Fibroblast of pulmonary artery (primary cell): Measurements from ENCODE around the gene RACK1.
"Not testable (repeated sequence)": the region's sequence is repeated elsewhere in the genome, so short reads cannot be mapped to it uniquely, and the experiment has no call there.

Experiments
- DNase-seq: peaks from one replicate; pipeline ENCODE4 v3.0.0-alpha.2; 2010; ENCODE audit warnings: low read depth
- H3K4me3 ChIP-seq: replicated peaks from 2 replicates; pipeline ENCODE4 v1.5.1; 2011; ENCODE audit warnings: low read depth, mild to moderate bottlenecking, control low read depth, low read length, moderate library complexity
- TF ChIP-seq, protein P1 (sequence below): IDR thresholded peaks from 2 replicates; pipeline ENCODE4 v1.5.1; 2011; ENCODE audit warnings: mild to moderate bottlenecking, control low read depth, low read length, inconsistent platforms; ENCODE audit errors: missing control alignments

RACK1 gene

DNA sequence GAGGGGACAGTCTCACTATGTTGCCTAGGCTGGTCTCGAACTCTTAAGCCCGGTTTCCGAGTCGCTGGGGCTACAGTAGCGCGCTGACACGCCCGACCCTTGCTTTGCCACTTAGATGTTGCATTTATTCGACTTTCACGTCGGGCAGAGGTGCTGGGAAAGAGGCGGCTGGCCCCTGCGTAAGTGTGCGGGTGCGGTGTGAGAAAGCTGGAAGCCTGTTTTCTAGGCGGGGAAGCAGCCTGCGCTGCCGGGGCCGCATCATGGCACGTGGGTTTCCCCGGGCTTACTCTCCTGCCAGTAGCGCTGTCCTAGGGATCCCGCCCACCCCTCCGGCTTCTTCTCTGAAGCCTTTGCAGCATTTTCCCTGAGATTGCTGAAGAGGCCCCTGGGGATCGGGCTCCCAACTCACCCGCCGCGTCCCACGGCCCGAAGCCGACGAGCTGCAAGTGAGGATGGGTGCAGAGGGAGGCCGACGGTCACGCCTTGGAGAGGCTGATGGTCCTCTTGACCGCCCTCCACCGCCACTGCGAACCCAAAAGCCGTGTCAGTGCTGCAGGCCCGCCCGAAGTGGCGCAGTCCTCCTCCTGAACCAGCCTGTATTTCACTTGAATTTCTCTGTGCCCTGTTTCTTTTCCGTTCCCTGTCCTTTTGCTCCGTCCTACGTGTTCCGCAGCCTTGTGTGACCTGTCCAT is 26.4 kb downstream of the RACK1 start:
- DNase-seq = peak; percentile 57
- TF ChIP-seq, protein P1, sequence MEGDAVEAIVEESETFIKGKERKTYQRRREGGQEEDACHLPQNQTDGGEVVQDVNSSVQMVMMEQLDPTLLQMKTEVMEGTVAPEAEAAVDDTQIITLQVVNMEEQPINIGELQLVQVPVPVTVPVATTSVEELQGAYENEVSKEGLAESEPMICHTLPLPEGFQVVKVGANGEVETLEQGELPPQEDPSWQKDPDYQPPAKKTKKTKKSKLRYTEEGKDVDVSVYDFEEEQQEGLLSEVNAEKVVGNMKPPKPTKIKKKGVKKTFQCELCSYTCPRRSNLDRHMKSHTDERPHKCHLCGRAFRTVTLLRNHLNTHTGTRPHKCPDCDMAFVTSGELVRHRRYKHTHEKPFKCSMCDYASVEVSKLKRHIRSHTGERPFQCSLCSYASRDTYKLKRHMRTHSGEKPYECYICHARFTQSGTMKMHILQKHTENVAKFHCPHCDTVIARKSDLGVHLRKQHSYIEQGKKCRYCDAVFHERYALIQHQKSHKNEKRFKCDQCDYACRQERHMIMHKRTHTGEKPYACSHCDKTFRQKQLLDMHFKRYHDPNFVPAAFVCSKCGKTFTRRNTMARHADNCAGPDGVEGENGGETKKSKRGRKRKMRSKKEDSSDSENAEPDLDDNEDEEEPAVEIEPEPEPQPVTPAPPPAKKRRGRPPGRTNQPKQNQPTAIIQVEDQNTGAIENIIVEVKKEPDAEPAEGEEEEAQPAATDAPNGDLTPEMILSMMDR = no peak
- H3K4me3 ChIP-seq = peak overlapping the region; percentile 45

DNA sequence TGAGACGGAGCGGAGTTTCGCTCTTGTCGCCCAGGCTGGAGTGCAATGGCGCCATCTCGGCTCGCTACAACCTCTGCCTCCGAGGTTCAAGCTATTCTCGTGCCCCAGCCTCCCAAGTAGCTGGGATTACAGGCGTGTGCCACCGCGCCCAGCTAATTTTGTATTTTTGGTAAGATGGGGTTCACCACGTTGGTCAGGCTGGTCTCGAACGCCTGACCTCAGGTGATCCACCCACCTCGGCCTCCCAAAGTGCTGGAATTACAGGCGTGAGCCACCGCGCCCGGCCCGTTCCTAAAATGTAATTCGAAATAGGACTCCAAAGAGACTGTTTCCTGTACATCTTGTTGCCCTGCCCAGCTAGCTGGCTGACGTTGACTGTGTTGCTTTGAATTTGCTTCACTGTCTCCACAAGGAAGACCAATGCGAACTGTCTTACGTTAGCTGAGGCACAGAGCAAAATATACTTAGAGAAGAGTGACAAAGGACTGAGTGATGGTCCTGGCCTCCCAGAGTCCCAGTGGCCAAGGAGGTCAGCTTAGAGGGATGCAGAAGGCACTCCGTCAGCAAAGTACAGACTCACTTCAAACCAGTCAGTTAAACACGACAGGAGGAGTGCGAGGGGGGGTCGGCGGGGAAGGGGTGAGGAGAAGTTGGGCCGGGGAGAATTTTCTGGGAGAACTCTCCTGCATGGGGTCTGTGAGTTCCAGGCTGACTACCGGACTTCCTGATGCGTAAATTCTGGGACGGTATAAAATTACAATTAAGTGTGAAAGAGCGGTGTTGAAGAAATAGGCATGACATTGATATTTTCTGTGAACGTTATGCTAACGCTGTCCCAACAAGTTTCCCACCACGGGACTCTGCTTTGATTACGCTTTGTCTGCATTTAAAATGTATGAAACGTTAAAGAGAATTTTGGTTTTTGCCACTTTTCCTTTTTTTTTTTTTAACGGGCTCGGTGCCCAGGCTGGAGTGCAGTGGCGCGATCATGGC is 27.4 kb downstream of the RACK1 start:
- TF ChIP-seq, protein P1 = no peak
- H3K4me3 ChIP-seq = peak overlapping the region; percentile 45
- DNase-seq = no peak

GRCh38 chr5:181214249-181214648 is 29.5 kb downstream of the RACK1 start:
- not testable (repeated sequence) for H3K4me3 ChIP-seq, DNase-seq

- DNase-seq = no peak
- H3K4me3 ChIP-seq = no peak overlapping the region
- TF ChIP-seq, protein P1 = no peak
These were observed 30.8 kb downstream of the RACK1 start for GRCh38 chr5:181212934-181213333.

DNA sequence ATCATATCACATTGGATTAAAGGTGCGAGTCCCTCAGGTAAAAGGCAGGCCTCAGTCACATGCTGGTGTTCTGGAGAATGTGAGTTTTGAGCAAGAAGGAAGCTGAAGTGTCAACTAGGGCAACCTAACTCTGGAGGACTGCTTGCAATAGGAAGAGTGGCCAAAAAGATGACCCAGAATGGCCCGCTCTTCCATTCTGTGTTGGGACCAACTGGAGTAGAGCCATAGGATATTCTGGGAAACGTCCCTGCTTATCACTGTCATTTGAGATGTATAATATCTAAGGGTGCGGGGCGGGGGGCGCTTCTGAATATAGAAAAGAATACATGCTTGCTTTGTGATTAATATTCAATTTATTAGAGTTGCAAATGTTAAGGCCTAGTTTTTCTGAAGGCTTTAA is 31.6 kb downstream of the RACK1 start:
- DNase-seq = no peak
- TF ChIP-seq, protein P1 = no peak
- no peak overlapping the region for H3K4me3 ChIP-seq

DNA sequence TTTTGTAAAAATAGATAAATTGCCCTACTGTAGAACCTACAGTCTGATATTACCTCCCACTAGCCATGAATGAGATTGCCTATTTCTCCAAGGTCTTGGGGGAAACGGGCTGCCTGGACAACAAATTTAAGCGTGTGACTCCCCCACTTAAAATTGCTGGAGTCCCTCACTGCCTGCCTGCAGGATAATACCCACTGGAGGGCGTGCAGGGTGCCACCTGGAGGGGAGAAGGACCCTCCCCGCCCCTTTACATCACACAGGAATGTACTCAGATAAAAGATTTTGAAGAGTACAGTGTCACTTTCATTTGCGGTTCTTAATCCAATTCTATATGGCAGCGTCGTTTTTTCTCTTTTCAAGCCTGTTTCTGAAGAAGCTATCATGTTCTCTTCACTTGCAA is 32.5 kb downstream of the RACK1 start:
- no peak for DNase-seq
- TF ChIP-seq, protein P1 = no peak
- H3K4me3 ChIP-seq = no peak overlapping the region

- H3K4me3 ChIP-seq, DNase-seq: not testable (repeated sequence)
These were observed 33.0 kb downstream of the RACK1 start for GRCh38 chr5:181210698-181211097.

DNA sequence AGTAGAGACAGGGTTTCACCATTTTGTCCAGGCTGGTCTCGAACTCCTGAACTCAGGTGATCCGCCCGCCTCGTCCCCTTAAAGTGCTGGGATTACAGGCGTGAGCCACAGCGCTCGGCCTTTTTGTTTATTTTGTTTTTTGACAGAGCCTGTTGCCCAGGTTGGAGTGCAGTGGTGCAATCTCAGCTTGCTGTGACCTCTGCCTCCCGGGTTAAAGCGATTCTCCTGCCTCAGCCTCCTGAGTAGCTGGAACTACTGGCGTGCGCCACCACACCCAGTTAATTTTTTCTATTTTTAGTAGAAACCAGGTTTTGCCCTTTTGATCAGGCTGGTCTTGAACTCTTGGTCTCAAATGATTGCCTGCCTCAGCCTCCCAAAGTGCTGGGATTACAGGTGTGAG is 33.6 kb downstream of the RACK1 start:
- not testable (repeated sequence) for H3K4me3 ChIP-seq, DNase-seq

DNA sequence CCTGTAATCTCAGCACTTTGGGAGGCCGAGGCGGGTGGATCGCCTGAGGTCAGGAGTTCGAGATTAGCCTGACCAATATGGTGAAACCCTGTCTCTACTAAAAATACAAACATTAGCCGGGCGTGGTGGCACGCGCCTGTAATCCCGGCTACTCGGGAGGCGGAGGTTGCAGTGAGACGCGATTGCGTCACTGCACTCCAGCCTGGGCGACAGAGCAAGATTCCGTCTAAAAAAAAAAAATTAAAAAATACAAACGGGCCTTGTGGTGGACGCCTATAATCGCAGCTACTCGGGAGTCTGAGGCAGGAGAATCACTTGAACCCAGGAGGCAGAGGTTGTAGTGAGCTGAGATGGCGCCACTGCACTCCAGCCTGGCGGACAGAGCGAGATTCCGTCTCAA is 34.7 kb downstream of the RACK1 start:
- H3K4me3 ChIP-seq = not testable (repeated sequence)

More for the DNA sequence above, 34.7 kb downstream of the RACK1 start:
- DNase-seq = not testable (repeated sequence)
